Measurements from ENCODE around the gene PERM1.
"Not testable (repeated sequence)": the region's sequence is repeated elsewhere in the genome, so short reads cannot be mapped to it uniquely, and the experiment has no call there.

Gene PERM1

GRCh38 chr1:998995-999724 is 17.3 kb upstream of the PERM1 start:
- DNase-seq = peak in 2 of 56 donors; percentile 34 to 37

DNA sequence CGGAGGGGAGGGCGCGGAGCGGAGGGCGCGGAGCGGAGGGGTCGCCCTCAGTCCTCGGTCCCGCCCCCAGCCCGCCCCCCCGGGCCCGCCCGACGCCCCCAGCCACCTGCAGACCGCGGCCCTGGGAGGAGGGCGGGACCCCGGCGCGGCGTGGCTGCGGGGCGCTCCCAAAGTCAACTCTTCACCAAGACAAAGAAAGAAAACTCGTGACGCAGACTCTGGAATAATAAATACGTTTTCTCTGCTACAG is 16.8 kb upstream of the PERM1 start:
- DNase-seq = no peak

DNA sequence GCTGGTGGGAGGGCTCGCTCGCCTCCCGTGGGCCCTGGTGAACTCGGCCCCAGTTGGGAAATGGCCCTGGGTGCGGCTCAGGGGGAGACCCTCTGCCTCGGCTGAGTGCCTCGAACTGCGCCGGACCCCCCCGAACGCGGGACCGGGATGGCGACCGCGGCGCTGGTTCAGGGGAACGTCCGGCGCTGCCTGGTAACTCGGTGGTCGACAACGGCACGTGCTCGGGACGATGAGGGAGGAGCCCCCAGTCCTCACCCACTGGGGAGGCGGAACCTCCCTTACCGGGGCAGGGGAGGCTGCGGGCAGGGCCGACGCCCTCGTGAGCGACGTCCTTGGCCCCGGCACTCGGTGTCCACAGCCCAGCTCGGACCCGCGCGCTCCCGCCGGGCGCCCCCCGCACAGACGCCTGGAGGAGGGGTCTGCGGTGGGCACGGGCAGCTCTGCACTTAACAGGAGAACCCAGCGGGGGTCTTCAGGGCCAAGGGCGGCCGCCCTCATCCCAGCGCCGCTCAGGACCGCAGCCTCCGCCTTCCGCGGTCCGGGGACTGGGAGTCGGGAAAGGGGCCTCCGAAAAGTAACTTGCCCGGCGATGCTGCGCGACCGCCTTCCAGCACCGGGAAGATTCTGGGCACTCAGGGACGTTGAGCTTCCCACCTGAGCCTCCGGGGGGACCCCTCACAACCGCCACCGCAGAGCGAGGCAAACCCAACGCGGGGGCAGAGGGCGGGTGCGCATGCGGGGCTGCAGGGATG is 16.3 kb upstream of the PERM1 start:
- DNase-seq = no peak

GRCh38 chr1:997713-997992 is 15.8 kb upstream of the PERM1 start:
- no peak for DNase-seq

- no peak for DNase-seq
These were observed 15.2 kb upstream of the PERM1 start for GRCh38 chr1:996851-997712.

- DNase-seq = no peak
These were observed 14.1 kb upstream of the PERM1 start for GRCh38 chr1:995665-996633.

GRCh38 chr1:994546-994945 is 12.7 kb upstream of the PERM1 start:
- DNase-seq = not testable (repeated sequence)

- no peak for DNase-seq
These were observed 11.6 kb upstream of the PERM1 start for GRCh38 chr1:993379-993995.

DNA sequence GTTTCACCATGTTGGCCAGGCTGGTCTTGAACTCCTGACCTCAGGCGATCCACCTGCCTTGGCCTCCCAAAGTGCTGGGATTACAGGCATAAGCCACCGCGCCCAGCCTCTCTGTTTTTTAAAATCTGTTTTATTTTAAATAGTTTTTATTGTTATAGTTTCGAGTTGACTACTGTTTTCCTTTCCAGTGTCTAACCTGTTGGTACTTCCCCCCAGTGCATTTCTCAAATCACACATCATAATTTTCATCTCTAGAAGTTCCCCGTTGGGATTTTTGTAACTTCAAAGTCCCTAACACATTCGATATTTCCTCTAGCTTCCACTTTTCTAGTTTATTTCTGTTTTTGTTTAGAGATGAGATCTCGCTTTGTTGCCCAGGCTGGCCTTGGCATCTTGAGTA is 10.5 kb upstream of the PERM1 start:
- DNase-seq = no peak

GRCh38 chr1:991895-992294 is 10.0 kb upstream of the PERM1 start:
- DNase-seq = no peak

DNA sequence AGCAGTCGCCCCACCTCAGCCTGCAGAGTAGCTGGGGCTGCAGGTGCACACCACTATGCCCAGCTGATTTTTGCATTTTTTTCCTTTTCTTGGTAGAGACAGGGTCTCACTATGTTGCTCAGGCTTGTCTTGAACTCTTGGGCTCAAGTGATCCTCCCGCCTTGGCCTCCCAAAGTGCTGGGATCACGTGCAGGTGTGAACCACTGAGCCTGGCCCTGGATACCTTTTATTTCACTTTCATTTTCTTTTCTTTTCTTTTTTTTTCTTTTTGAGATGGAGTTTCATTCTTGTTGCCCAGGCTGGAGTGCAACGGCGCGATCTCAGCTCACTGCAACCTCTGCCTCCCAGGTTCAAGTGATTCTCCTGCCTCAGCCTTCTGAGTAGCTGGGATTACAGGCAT is 9.4 kb upstream of the PERM1 start:
- DNase-seq = not testable (repeated sequence)

DNA sequence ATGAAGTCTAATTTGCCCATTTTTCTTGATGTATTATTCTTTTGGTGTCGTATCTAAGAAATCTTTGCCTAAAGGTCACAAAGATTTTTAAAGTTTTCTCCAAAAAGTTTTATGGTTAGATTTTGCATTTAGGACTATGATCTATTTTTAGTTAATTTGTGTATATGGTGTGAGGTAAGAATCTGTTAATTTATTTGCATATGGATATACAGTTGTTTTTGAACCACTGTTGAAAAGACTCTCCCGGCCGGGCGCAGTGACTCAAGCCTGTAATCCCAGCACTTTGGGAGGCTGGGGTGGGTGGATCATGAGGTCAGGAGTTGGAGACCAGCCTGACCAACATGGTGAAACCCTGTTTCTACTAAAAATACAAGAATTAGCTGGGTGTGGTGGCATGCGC is 6.2 kb upstream of the PERM1 start:
- not testable (repeated sequence) for DNase-seq

- DNase-seq = no peak
These were observed 3.2 kb upstream of the PERM1 start for GRCh38 chr1:985126-985525.

GRCh38 chr1:984476-984814 is 2.6 kb upstream of the PERM1 start:
- DNase-seq = no peak

- DNase-seq = peak in 16 of 56 donors; percentile 11 to 59 (median 30)
These were observed 2.0 kb upstream of the PERM1 start for GRCh38 chr1:983798-984475.

- no peak for DNase-seq
These were observed 1.0 kb upstream of the PERM1 start for GRCh38 chr1:982765-983436.

- DNase-seq = no peak
These were observed 370 bp downstream of the PERM1 start for GRCh38 chr1:981491-981954.

DNA sequence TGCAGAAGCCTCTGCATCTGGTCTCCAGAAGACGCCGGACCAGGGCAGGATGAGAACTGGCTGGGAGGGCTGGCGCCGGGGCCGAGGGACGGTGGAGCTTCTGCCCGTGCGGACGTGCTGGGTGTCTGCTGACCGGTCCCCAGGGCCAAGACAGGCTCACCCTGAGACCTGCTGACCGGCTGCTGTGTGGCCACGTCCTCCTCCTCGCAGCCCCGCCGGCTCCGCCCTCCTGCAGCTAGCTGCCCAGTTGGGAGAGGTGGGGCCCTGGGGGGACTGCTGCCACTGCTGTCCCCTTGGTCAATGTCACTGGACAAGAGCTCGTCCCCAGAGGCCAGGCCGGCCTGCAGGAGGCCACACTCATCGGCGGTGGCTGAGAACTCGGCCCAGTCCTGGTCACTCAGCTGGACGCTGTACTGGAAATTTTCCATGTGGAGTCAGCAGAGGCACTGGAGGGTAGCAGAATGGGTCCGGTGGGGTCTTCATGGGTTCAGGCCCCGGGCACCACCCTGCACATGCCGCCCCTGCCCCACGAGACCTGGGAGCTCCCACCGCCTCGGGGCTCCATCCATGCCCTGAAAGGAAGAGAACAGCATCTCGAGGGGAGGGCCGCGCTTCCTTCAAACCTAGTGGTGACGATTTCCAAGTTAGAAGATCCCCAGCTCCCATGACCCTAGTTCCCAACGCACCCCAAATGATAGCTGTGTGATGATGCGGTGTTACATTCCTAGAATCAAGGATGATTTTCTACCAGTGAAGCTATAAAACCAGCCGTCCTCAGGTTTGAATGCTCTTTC is 1.1 kb downstream of the PERM1 start:
- no peak for DNase-seq

GRCh38 chr1:980137-980571 is 1.7 kb downstream of the PERM1 start:
- DNase-seq = no peak
